Naive B cell (primary cell): ENCODE results near the gene AGAP1. TPM values are rescaled to one million over a fixed set of nuclear protein-coding genes. Genes with fewer than 3 reads are reported as not detected.

Source experiments
- ATAC-seq, 2 donors: fragments of 150-1000 bp; cut with Tn5 transposase; 2 replicates each; pipeline ENCODE4 v1.10.0; 2021; ENCODE audit warnings: low read depth in 2 of 2, mild to moderate bottlenecking in 2 of 2, moderate library complexity in 2 of 2
- DNase-seq: peaks from one replicate; pipeline ENCODE4 v3.0.0; 2022
- H3K27ac Mint-ChIP-seq, 6 donors: one replicate each; pipeline ENCODE4 v1.8.0; 2020 to 2022; ENCODE audit warnings: mild to moderate bottlenecking in 6 of 6, mixed read lengths in 6 of 6, moderate library complexity in 5 of 6, inconsistent platforms in 2 of 6
- H3K27me3 Mint-ChIP-seq, 3 donors: one replicate each; pipeline ENCODE4 v1.8.0; 2021 to 2022; ENCODE audit warnings: mixed read lengths in 3 of 3, mild to moderate bottlenecking in 1 of 3
- H3K36me3 Mint-ChIP-seq, 2 donors: one replicate each; pipeline ENCODE4 v1.8.0; 2020 to 2022; ENCODE audit warnings: mixed read lengths in 2 of 2, inconsistent platforms in 1 of 2, mild to moderate bottlenecking in 1 of 2
- H3K4me1 Mint-ChIP-seq, 3 donors: one replicate each; pipeline ENCODE4 v1.8.0; 2020 to 2022; ENCODE audit warnings: mixed read lengths in 3 of 3, inconsistent platforms in 1 of 3, mild to moderate bottlenecking in 1 of 3, moderate library complexity in 1 of 3
- H3K4me3 Mint-ChIP-seq, 8 donors: one replicate each; pipeline ENCODE4 v1.8.0; 2020 to 2022; ENCODE audit warnings: mild to moderate bottlenecking in 8 of 8, mixed read lengths in 8 of 8, moderate library complexity in 8 of 8, inconsistent platforms in 2 of 8
- H3K9me3 Mint-ChIP-seq, 7 donors: one replicate each; pipeline ENCODE4 v1.8.0; 2020 to 2022; ENCODE audit warnings: mixed read lengths in 7 of 7, mild to moderate bottlenecking in 5 of 7, inconsistent platforms in 2 of 7, moderate library complexity in 1 of 7
- polyA plus RNA-seq, 6 donors: library from polyadenylated mRNA; unstranded; fragments of 300-500 nt; fragmentation: Illumina TruSeq; gene quantifications; one replicate each; pipeline ENCODE4 v1.2.3, GENCODE V29; 2021; ENCODE audit warnings: low read depth in 6 of 6

Gene AGAP1
- polyA plus RNA-seq, 6 donors from 2014 or later = not detected

DNA sequence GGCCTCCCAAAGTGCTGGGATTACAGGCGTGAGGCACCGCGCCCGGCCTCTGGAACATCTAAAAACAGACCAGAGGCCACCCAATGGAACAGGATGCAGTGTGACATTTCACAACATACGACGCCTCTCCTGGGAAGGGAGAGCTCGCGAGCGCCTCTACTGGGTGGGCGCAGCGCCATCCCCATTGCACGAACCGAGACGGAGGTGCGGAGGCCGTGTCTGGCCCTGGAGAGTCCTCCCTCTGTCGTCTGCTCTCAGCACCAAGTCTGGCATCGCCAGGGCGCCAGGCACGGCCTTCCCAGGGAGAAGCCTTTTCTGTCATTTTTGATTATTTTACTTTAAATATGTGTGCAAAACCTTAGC, 683.7 kb downstream of the AGAP1 start:
- DNase-seq (no peak), ATAC-seq (no peak)
- Mint-ChIP-seq H3K9me3 (peaks cover 0 to 7% (median 0%) of the 10 kb centered on the region in 7 donors), H3K27ac (no peak overlapping the region), H3K4me1 (peaks cover 0 to 7% (median 5%) of the 10 kb centered on the region in 3 donors), H3K27me3 (peaks cover 49 to 91% (median 54%) of the 10 kb centered on the region in 3 donors), H3K36me3 (no peaks in the 10 kb centered on the region), H3K4me3 (no peak overlapping the region)

GRCh38 chr2:236177967-236178889, 684.4 kb downstream of the AGAP1 start:
- peaks cover 0 to 9% (median 0%) of the 10 kb centered on the region in 7 donors for H3K9me3 Mint-ChIP-seq
- ATAC-seq = no peak
- H3K4me1 Mint-ChIP-seq = peaks cover 0 to 7% (median 5%) of the 10 kb centered on the region in 3 donors
- peak overlapping the region in 1 of 8 donors; percentile 42 for H3K4me3 Mint-ChIP-seq
- DNase-seq = no peak
- H3K36me3 Mint-ChIP-seq = peaks cover 0 to 4% of the 10 kb centered on the region in 2 donors
- H3K27me3 Mint-ChIP-seq = peaks cover 55 to 92% (median 60%) of the 10 kb centered on the region in 3 donors
- H3K27ac Mint-ChIP-seq = no peak overlapping the region

GRCh38 chr2:236178890-236179235, 685.0 kb downstream of the AGAP1 start:
- peaks cover 0 to 7% (median 5%) of the 10 kb centered on the region in 3 donors for H3K4me1 Mint-ChIP-seq
- DNase-seq (no peak), ATAC-seq (no peak)
- peaks cover 0 to 12% (median 4%) of the 10 kb centered on the region in 7 donors for H3K9me3 Mint-ChIP-seq
- H3K27ac Mint-ChIP-seq = no peak overlapping the region
- peaks cover 0 to 11% of the 10 kb centered on the region in 2 donors for H3K36me3 Mint-ChIP-seq
- H3K27me3 Mint-ChIP-seq = peaks cover 59 to 92% (median 62%) of the 10 kb centered on the region in 3 donors
- H3K4me3 Mint-ChIP-seq = no peak overlapping the region

DNA sequence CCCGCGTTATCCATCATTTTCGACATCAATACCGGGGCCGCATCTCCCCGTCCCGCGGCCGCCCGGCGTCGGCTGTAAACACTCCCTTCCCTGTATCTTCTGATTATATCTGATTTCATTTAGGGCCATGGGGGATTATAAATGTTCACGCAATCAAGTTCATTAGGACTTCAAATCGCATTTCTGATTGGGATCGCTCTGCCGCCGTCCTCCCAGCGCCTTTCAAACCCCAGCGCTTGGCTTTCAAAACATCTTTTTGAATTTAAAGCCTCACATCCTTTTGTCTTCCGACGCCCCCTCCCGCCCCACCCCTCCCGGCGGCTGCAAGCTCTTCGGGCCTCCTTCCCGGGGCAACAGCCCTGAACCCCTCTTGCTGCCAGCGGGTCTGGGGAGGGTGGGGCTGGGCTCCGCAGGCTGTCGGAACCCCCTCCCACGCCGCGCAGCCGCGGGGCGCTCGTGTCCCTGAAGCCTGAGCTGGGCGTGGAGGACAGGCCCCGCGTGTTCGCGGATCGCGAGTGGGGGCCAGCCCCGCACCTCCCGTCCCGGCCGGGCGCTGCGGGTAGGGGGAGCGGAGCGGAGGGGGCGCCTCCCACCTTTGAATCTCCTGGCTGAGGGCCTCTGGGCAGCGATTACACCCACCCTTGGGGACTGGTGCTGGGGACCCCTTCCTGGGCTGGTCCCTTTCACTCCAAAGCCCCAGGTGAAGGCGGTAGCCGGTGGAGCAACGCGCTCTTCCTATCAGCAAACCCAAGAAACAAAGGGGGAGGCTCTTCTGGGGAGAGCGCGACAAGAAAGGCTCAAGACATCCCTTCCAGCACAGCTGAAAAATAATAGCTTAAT, 685.6 kb downstream of the AGAP1 start:
- DNase-seq (no peak), ATAC-seq (no peak)
- Mint-ChIP-seq H3K4me1 (peaks cover 0 to 7% (median 5%) of the 10 kb centered on the region in 3 donors), H3K4me3 (no peak overlapping the region), H3K27me3 (peaks cover 57 to 92% (median 59%) of the 10 kb centered on the region in 3 donors), H3K27ac (peak overlapping the region in 1 of 6 donors; percentile 10), H3K36me3 (peaks cover 0 to 16% of the 10 kb centered on the region in 2 donors), H3K9me3 (peaks cover 0 to 12% (median 6%) of the 10 kb centered on the region in 7 donors)

DNA sequence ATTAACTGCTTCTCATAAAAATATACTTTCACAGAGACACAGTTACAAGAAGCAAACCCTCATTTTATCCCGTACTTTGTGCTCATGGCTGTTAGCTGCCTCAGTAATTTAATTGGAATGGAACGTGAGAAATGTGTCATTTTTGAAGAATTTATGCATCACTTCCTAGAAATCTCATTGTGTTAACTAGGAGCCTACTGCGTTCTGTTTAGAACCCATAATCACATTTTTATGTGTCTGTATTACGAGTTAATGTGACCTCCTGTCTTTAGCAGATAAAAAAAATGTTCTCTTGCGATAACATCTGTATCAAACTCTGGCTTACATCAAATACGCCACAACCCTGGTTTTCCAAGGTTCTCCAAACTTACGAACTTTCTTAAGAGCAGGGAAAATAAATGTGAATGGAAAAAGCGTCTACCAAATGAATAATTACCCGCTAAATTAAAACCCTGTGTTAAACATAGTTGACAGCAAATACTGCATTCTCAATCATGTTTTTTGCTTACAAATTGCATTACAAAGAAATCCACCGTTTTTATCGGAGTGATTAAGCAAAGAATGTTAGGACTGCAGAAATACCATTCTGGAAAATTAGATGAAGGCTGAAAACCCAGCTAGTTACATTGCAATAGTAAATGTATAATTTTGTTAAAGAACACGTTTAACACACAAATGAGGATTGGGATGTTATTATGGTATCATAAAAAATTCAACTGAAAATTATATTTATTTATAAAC, 686.4 kb downstream of the AGAP1 start:
- ATAC-seq (no peak), DNase-seq (no peak)
- H3K4me1 Mint-ChIP-seq = peaks cover 0 to 7% (median 5%) of the 10 kb centered on the region in 3 donors
- H3K36me3 Mint-ChIP-seq = peaks cover 0 to 24% of the 10 kb centered on the region in 2 donors
- no peak overlapping the region for H3K4me3 Mint-ChIP-seq
- peaks cover 51 to 90% (median 59%) of the 10 kb centered on the region in 3 donors for H3K27me3 Mint-ChIP-seq
- peaks cover 3 to 17% (median 6%) of the 10 kb centered on the region in 7 donors for H3K9me3 Mint-ChIP-seq
- peak overlapping the region in 1 of 6 donors; percentile 10 for H3K27ac Mint-ChIP-seq

- H3K4me3 Mint-ChIP-seq = no peak overlapping the region
- DNase-seq = no peak
- peaks cover 4 to 22% (median 8%) of the 10 kb centered on the region in 7 donors for H3K9me3 Mint-ChIP-seq
- H3K27ac Mint-ChIP-seq = peak overlapping the region in 1 of 6 donors; percentile 32
- ATAC-seq = no peak
- peaks cover 0 to 26% of the 10 kb centered on the region in 2 donors for H3K36me3 Mint-ChIP-seq
- peaks cover 0 to 7% (median 5%) of the 10 kb centered on the region in 3 donors for H3K4me1 Mint-ChIP-seq
- H3K27me3 Mint-ChIP-seq = peaks cover 49 to 89% (median 59%) of the 10 kb centered on the region in 3 donors
Observed at GRCh38 chr2:236180831-236181453, 687.1 kb downstream of the AGAP1 start.
